Measurements from ENCODE around the gene MMD. TPM values are rescaled to one million over a fixed set of nuclear protein-coding genes. Genes with fewer than 3 reads are reported as not detected.
"Not testable (repeated sequence)": the region's sequence is repeated elsewhere in the genome, so short reads cannot be mapped to it uniquely, and the experiment has no call there.

MMD gene
- total RNA-seq, 1 donor from 2014 or later: 16.7 TPM

DNA sequence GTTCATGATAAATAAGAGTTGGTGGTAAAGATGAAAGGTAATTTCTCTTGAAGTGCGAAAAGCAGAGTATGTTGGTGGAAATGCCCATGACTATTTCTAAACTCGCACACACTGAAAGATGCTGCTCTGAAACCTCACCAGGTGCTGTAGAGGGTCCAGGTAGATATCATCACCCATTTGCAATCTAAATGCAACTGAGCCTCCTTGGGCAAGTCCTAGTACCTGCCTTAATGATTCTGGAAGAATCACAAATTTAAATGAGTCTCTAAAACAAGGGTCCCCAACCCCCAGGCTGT lies 5.9 kb upstream of the MMD start:
- Histone ChIP-seq H3K27me3 (no peaks in the 10 kb centered on the region), H3K27ac (peak overlapping the region; percentile 17), H3K36me3 (no peaks in the 10 kb centered on the region), H3K9me3 (no peaks in the 10 kb centered on the region), H3K4me1 (peaks cover 11% of the 10 kb centered on the region), H3K4me3 (no peak overlapping the region)
- TF ChIP-seq POLR2AphosphoS5 (IDR thresholded peaks at IDR 0.05; ENCODE audit: insufficient read depth in 1 of 2, low read depth in 1 of 2) (no peak), POLR2A (IDR thresholded peaks at IDR 0.05) (no peak)
- TF ChIP-seq, protein P1, sequence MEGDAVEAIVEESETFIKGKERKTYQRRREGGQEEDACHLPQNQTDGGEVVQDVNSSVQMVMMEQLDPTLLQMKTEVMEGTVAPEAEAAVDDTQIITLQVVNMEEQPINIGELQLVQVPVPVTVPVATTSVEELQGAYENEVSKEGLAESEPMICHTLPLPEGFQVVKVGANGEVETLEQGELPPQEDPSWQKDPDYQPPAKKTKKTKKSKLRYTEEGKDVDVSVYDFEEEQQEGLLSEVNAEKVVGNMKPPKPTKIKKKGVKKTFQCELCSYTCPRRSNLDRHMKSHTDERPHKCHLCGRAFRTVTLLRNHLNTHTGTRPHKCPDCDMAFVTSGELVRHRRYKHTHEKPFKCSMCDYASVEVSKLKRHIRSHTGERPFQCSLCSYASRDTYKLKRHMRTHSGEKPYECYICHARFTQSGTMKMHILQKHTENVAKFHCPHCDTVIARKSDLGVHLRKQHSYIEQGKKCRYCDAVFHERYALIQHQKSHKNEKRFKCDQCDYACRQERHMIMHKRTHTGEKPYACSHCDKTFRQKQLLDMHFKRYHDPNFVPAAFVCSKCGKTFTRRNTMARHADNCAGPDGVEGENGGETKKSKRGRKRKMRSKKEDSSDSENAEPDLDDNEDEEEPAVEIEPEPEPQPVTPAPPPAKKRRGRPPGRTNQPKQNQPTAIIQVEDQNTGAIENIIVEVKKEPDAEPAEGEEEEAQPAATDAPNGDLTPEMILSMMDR (IDR thresholded peaks at IDR 0.05): no peak
- intact Hi-C loops (cut with DNase I): no loop called here
- no peak for DNase-seq (ENCODE audit: extremely low spot score in 2 of 2)

- Histone ChIP-seq H3K27me3 (no peaks in the 10 kb centered on the region), H3K9me3 (no peaks in the 10 kb centered on the region), H3K36me3 (no peaks in the 10 kb centered on the region), H3K4me1 (peaks cover 15% of the 10 kb centered on the region), H3K27ac (peak overlapping the region; percentile 17), H3K4me3 (no peak overlapping the region)
- no peak for DNase-seq (ENCODE audit: extremely low spot score in 2 of 2)
- TF ChIP-seq POLR2A (IDR thresholded peaks at IDR 0.05): no peak
- TF ChIP-seq POLR2AphosphoS5 (IDR thresholded peaks at IDR 0.05; ENCODE audit: insufficient read depth in 1 of 2, low read depth in 1 of 2): no peak
- TF ChIP-seq, protein P1 (IDR thresholded peaks at IDR 0.05): no peak
- intact Hi-C loops (cut with DNase I): no loop called here
Observed at GRCh38 chr17:55426851-55427586, 5.4 kb upstream of the MMD start.

- TF ChIP-seq POLR2A (IDR thresholded peaks at IDR 0.05): no peak
- TF ChIP-seq POLR2AphosphoS5 (IDR thresholded peaks at IDR 0.05; ENCODE audit: insufficient read depth in 1 of 2, low read depth in 1 of 2): no peak
- TF ChIP-seq, protein P1 (IDR thresholded peaks at IDR 0.05): no peak
- Histone ChIP-seq H3K27me3 (no peaks in the 10 kb centered on the region), H3K9me3 (no peaks in the 10 kb centered on the region), H3K36me3 (no peaks in the 10 kb centered on the region), H3K4me1 (peaks cover 20% of the 10 kb centered on the region), H3K4me3 (no peak overlapping the region), H3K27ac (no peak overlapping the region)
- no peak for DNase-seq (ENCODE audit: extremely low spot score in 2 of 2)
- intact Hi-C loops (cut with DNase I): no loop called here
Observed at GRCh38 chr17:55424893-55425540, 3.4 kb upstream of the MMD start.

- TF ChIP-seq POLR2A (IDR thresholded peaks at IDR 0.05) (no peak), POLR2AphosphoS5 (IDR thresholded peaks at IDR 0.05; ENCODE audit: insufficient read depth in 1 of 2, low read depth in 1 of 2) (no peak)
- TF ChIP-seq, protein P1 (IDR thresholded peaks at IDR 0.05): no peak
- no peaks in the 10 kb centered on the region for H3K36me3 ChIP-seq
- intact Hi-C loops (cut with DNase I): no loop called here
Observed at GRCh38 chr17:55423535-55423934, 1.9 kb upstream of the MMD start.

DNA sequence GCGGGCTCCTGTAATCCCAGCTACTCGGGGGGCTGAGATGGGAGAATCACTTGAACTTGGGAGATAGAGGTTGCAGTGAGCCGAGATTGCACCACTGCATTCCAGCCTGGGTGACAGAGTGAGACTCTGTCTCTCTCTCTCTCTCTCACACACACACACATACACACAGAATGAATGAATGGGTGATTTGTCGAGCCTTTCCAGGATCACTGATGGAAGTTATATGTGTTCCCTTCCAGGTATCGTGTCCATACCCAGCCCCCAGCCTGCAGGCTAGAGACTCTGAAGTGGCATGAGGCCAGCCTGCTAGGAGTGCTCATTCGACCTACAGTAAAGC lies 1.2 kb upstream of the MMD start:
- H3K27me3 ChIP-seq; H3K9me3 ChIP-seq; H3K27ac ChIP-seq; DNase-seq (ENCODE audit: extremely low spot score in 2 of 2); H3K36me3 ChIP-seq; H3K4me3 ChIP-seq; intact Hi-C loops (cut with DNase I): not testable (repeated sequence)
- H3K4me1 ChIP-seq: peaks cover 20% of the 10 kb centered on the region

More at GRCh38 chr17:55423535-55423934, 1.9 kb upstream of the MMD start:
- Histone ChIP-seq H3K27me3 (no peaks in the 10 kb centered on the region), H3K4me3 (no peak overlapping the region), H3K27ac (no peak overlapping the region), H3K9me3 (no peaks in the 10 kb centered on the region), H3K4me1 (peaks cover 20% of the 10 kb centered on the region)
- DNase-seq (ENCODE audit: extremely low spot score in 2 of 2): no peak

Data from vagina (tissue), 2 donors.